Lower leg skin (tissue), 3 donors: ENCODE data around the gene NLRC3.

Source experiments
- CTCF ChIP-seq, 3 donors: fragments of 450-650 bp; IDR thresholded peaks; one replicate each; pipeline ENCODE4 v1.5.1; 2016; ENCODE audit warnings: antibody characterized with exemption in 3 of 3, mild to moderate bottlenecking in 3 of 3, moderate library complexity in 2 of 3
- POLR2A ChIP-seq, 2 donors: fragments of 450-650 bp; IDR thresholded peaks; one replicate each; pipeline ENCODE4 v1.6.1; 2016 to 2017; ENCODE audit warnings: antibody characterized with exemption in 2 of 2, mild to moderate bottlenecking in 1 of 2, moderate library complexity in 1 of 2

- TF ChIP-seq CTCF (IDR thresholded peaks at IDR 0.05) (no peak), POLR2A (IDR thresholded peaks at IDR 0.05) (no peak)
Measured at GRCh38 chr16:3520841-3521240, 56.4 kb downstream of the NLRC3 start.
